ENCODE results near the gene SEC63.
"Not testable (repeated sequence)": the region's sequence is repeated elsewhere in the genome, so short reads cannot be mapped to it uniquely, and the experiment has no call there.

SEC63 gene

GRCh38 chr6:107941199-107941598 lies 16.8 kb downstream of the SEC63 start:
- TF ChIP-seq, protein P1, sequence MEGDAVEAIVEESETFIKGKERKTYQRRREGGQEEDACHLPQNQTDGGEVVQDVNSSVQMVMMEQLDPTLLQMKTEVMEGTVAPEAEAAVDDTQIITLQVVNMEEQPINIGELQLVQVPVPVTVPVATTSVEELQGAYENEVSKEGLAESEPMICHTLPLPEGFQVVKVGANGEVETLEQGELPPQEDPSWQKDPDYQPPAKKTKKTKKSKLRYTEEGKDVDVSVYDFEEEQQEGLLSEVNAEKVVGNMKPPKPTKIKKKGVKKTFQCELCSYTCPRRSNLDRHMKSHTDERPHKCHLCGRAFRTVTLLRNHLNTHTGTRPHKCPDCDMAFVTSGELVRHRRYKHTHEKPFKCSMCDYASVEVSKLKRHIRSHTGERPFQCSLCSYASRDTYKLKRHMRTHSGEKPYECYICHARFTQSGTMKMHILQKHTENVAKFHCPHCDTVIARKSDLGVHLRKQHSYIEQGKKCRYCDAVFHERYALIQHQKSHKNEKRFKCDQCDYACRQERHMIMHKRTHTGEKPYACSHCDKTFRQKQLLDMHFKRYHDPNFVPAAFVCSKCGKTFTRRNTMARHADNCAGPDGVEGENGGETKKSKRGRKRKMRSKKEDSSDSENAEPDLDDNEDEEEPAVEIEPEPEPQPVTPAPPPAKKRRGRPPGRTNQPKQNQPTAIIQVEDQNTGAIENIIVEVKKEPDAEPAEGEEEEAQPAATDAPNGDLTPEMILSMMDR (IDR thresholded peaks at IDR 0.05) = no peak
- DNase-seq (ENCODE audit: low spot score) = no peak
- Histone ChIP-seq H3K27ac (no peak overlapping the region), H3K4me3 (no peak overlapping the region)

GRCh38 chr6:107936910-107937292 lies 21.1 kb downstream of the SEC63 start:
- not testable (repeated sequence) for H3K4me3 ChIP-seq; DNase-seq (ENCODE audit: low spot score); H3K27ac ChIP-seq

DNA sequence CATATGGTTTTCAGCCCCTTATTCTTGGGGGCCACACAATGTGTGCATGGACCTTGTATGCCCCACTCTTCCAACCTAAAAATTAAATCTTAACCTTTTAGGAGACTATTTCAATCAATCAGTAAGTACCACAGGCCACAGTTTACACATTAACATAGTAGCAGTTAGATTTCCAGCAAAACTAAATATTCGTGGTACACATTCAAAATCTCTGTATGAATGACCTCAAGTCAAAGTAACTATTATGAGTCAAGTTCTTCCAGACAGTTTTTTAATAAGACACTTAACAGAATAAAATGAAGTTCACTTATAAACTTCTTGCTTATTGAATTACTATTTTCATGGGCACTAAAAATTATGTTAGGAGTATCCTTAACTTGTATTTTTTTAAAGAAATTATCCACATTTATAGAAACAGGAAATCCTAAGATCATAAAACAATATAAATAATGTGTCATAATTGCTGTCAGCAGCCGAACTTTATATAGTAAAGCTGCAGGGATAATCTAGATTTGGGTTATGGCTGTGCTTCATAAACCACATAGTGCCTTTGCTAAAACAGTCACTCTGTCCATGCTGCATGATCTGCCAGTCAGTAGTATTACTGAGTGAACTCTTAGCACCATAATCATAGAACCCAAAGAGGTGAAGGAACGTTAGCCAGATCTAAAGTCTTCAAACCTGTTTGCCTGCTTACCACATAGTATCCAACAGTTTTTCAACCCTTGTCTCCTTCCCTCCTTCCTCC lies 21.7 kb downstream of the SEC63 start:
- Histone ChIP-seq H3K27ac (no peak overlapping the region), H3K4me3 (no peak overlapping the region)
- DNase-seq (ENCODE audit: low spot score) = no peak
- TF ChIP-seq, protein P1 (IDR thresholded peaks at IDR 0.05) = no peak

DNA sequence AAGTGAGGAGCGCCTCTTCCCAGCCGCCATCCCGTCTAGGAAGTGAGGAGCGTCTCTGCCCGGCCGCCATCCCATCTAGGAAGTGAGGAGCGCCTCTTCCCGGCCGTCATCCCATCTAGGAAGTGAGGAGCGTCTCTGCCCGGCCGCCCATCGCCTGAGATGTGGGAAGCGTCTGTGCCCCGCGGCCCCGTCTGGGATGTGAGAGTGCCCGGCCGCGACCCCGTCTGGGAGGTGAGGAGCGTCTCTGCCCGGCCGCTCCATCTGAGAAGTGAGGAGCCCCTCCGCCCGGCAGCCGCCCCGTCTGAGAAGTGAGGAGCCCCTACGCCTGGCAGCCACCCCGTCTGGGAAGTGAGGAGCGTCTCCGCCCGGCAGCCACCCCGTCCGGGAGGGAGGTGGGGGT lies 23.8 kb downstream of the SEC63 start:
- H3K4me3 ChIP-seq; DNase-seq (ENCODE audit: low spot score); H3K27ac ChIP-seq: not testable (repeated sequence)

- DNase-seq (ENCODE audit: low spot score) = no peak
- H3K27ac ChIP-seq = no peak overlapping the region
- no peak overlapping the region for H3K4me3 ChIP-seq
- TF ChIP-seq, protein P1 (IDR thresholded peaks at IDR 0.05) = no peak
Measured at GRCh38 chr6:107932580-107932979, 25.4 kb downstream of the SEC63 start.

DNA sequence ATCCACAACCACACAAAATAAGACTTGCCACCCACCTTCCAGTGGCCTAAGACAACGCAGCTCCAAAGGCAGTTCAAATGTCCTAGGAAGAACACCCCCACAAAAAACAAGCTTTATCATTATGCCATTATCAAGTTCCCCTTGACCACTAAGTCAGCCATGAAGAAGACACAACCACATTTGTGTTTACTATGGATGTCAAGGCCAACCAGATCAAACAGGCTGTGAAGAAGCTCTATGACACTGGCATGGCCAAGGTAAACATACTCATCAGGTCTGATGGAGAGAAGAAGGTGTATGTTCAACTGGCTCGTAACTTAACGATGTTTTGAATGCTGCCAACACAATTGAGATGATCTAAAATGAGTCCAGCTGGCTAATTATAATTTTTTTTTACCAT lies 26.1 kb downstream of the SEC63 start:
- H3K4me3 ChIP-seq = no peak overlapping the region
- DNase-seq (ENCODE audit: low spot score) = no peak
- TF ChIP-seq, protein P1 (IDR thresholded peaks at IDR 0.05) = no peak
- H3K27ac ChIP-seq = no peak overlapping the region

GRCh38 chr6:107928984-107929383 lies 29.0 kb downstream of the SEC63 start:
- TF ChIP-seq, protein P1 (IDR thresholded peaks at IDR 0.05) = no peak

DNA sequence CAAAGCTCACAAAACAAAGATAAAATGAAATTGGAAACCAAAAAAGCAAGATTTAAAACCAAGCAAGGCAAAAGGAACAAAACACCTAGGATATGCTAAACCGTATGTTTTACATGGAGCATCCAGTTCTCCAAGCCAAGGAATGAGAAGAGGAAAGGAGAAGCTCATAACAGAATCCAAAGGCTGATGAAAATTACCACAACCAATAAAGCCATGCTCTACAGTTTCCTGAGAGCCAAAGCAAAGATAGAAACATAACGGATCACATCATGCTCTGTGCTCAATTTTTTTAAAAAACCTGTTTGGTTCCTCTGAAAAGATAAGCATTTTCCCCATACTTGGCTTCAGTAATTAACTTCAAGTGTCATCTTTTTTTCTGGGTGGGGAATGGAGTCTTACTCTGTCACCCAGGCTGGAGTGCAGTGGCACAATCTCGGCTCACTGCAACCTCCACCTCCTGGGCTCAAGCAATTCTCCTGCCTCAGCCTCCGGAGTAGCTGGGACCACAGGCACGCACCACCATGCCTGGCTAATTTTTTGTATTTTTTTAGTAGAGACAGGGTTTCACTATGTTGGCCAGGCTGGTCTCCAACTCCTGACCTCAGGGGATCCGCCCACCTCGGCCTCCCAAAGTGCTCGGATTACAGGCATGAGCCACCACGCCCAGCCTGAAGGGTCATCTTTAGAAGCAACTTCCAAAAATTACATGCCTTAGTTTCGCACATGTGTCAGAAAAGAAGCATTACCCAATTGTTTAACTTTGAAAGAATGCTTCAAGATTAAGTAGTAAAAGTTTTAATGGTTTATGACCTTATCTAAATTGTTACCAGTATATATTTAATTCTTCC lies 31.1 kb downstream of the SEC63 start:
- not testable (repeated sequence) for H3K4me3 ChIP-seq; H3K27ac ChIP-seq; DNase-seq (ENCODE audit: low spot score)

More at GRCh38 chr6:107928984-107929383, 29.0 kb downstream of the SEC63 start:
- Histone ChIP-seq H3K27ac (no peak overlapping the region), H3K4me3 (no peak overlapping the region)
- DNase-seq (ENCODE audit: low spot score) = no peak

All from coronary artery (tissue), 2 donors.